GM21367 (cell line): ENCODE data around the gene IGLL1.
"Not testable (repeated sequence)": the region's sequence is repeated elsewhere in the genome, so short reads cannot be mapped to it uniquely, and the experiment has no call there.

Experiments
- ATAC-seq: cut with Tn5 transposase; IDR thresholded peaks from one replicate; pipeline ENCODE4 v1.9.1; 2021; ENCODE audit not compliant: unreplicated experiment

IGLL1 gene

GRCh38 chr22:23591846-23592245 is 11.8 kb upstream of the IGLL1 start:
- ATAC-seq, result no peak

GRCh38 chr22:23591201-23591791 is 11.2 kb upstream of the IGLL1 start:
- ATAC-seq, result no peak

- ATAC-seq, result no peak
These were observed 3.7 kb upstream of the IGLL1 start for GRCh38 chr22:23583836-23584235.

GRCh38 chr22:23583153-23583552 is 3.1 kb upstream of the IGLL1 start:
- ATAC-seq, result no peak

- no peak for ATAC-seq
These were observed 1.2 kb upstream of the IGLL1 start for GRCh38 chr22:23581260-23581650.

GRCh38 chr22:23580576-23581259 is 628 bp upstream of the IGLL1 start:
- no peak for ATAC-seq

GRCh38 chr22:23579280-23579679 is 810 bp downstream of the IGLL1 start:
- no peak for ATAC-seq

GRCh38 chr22:23578306-23578705 is 1.8 kb downstream of the IGLL1 start:
- no peak for ATAC-seq

GRCh38 chr22:23576681-23577080 is 3.4 kb downstream of the IGLL1 start:
- ATAC-seq, result no peak

- no peak for ATAC-seq
These were observed 4.5 kb downstream of the IGLL1 start for GRCh38 chr22:23575601-23576000.

- no peak for ATAC-seq
These were observed 5.2 kb downstream of the IGLL1 start for GRCh38 chr22:23574877-23575276.

GRCh38 chr22:23574371-23574811 is 5.7 kb downstream of the IGLL1 start:
- ATAC-seq, result no peak

- not testable (repeated sequence) for ATAC-seq
These were observed 6.3 kb downstream of the IGLL1 start for GRCh38 chr22:23573701-23574235.

- ATAC-seq, result not testable (repeated sequence)
These were observed 7.0 kb downstream of the IGLL1 start for GRCh38 chr22:23573106-23573505.

- ATAC-seq, result no peak
These were observed 8.6 kb downstream of the IGLL1 start for GRCh38 chr22:23571486-23571885.

- ATAC-seq, result no peak
These were observed 9.4 kb downstream of the IGLL1 start for GRCh38 chr22:23570681-23571080.

- no peak for ATAC-seq
These were observed 10.4 kb downstream of the IGLL1 start for GRCh38 chr22:23569716-23570115.

GRCh38 chr22:23569291-23569690 is 10.8 kb downstream of the IGLL1 start:
- ATAC-seq, result no peak

GRCh38 chr22:23566705-23567475 is 13.2 kb downstream of the IGLL1 start:
- no peak for ATAC-seq

- no peak for ATAC-seq
These were observed 14.0 kb downstream of the IGLL1 start for GRCh38 chr22:23565915-23566704.

GRCh38 chr22:23565305-23565914 is 14.7 kb downstream of the IGLL1 start:
- no peak for ATAC-seq
